HG02798 (cell line): ENCODE measurements around the gene ALDH1L1.

Source experiments
- ATAC-seq: cut with Tn5 transposase; IDR thresholded peaks from one replicate; pipeline ENCODE4 v1.9.1; 2021; ENCODE audit warnings: mild to moderate bottlenecking; ENCODE audit not compliant: unreplicated experiment, poor library complexity

ALDH1L1 gene

GRCh38 chr3:126135406-126136076 lies 44.8 kb downstream of the ALDH1L1 start:
- ATAC-seq, result no peak

- no peak for ATAC-seq
Observed at GRCh38 chr3:126135071-126135405, 45.3 kb downstream of the ALDH1L1 start.

DNA sequence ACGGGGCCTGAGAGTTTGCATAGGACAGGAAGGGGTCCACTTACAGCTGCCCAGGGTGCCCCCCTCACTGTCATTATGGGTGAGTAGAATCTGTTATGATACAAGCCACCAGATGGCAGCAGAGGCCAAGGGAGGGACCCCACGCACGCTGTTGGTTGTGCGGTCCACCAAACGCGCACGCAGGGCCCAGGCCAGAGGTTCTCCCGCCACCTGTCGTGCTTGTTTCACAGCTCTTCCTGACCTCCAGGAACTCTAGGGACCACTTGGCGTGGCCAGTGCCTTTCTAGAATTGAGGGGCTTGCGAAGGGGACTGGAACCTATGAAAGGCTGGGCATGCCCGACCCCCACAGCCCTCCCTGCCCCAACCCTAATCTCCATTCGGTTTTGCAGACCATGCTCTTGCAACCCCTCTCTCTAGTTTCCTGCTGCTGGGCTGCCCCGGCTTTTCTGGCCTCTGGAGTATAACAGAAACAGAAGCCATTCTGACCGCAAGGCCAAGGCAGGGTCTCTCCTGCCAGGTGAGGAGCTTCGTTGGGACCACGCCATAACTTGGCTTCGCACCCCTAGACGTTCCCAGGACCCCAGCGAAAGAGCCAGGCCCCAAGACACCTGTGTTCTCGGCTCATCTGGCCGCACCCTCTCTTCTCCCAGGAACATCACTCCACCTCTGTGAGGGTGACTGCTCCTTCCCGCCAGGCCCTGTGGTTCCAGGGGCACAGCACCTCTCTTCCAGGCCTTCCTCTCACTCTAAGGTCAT lies 46.0 kb downstream of the ALDH1L1 start:
- peak; percentile 54 for ATAC-seq

GRCh38 chr3:126133606-126134005 lies 46.8 kb downstream of the ALDH1L1 start:
- no peak for ATAC-seq

DNA sequence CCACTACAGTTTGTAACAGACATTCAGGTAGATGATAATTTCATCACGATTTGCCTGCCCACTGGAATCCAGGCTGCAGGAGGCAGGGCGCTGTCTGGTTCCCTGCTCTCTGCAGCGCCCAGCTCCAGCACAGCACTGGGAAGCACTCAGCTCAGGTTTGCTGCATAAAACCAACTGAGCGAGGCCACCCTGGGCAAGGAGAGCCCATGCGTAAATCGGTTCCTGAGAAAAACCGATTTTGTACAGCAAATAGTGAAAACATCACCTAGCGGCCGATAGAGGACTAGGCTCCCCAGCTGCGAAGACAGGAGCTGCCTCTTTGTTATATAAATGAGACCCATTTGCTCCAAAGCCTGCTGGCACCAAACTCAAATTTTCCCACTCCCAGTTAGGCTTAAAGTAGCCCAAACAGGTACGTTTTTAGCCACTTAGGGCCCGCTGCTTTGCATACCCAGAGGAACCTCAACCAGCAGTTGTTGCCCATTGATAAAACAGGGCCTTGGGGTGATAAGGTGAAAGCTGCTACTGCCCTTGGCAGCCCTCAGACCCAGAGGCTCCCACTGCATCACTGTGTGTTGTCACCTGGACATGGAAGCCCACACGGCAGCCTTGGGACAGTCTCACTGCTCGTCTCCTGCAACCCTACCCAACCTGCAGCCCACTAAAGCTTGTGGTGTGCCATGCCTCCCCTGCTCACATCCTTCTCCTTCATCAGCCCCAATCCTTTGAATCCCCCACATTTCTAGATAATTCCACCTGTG lies 47.5 kb downstream of the ALDH1L1 start:
- no peak for ATAC-seq

GRCh38 chr3:126131881-126132750 lies 48.3 kb downstream of the ALDH1L1 start:
- ATAC-seq, result no peak

- ATAC-seq, result no peak
Observed at GRCh38 chr3:126130981-126131745, 49.2 kb downstream of the ALDH1L1 start.

GRCh38 chr3:126130081-126130855 lies 50.1 kb downstream of the ALDH1L1 start:
- no peak for ATAC-seq

GRCh38 chr3:126129398-126129891 lies 50.9 kb downstream of the ALDH1L1 start:
- no peak for ATAC-seq

DNA sequence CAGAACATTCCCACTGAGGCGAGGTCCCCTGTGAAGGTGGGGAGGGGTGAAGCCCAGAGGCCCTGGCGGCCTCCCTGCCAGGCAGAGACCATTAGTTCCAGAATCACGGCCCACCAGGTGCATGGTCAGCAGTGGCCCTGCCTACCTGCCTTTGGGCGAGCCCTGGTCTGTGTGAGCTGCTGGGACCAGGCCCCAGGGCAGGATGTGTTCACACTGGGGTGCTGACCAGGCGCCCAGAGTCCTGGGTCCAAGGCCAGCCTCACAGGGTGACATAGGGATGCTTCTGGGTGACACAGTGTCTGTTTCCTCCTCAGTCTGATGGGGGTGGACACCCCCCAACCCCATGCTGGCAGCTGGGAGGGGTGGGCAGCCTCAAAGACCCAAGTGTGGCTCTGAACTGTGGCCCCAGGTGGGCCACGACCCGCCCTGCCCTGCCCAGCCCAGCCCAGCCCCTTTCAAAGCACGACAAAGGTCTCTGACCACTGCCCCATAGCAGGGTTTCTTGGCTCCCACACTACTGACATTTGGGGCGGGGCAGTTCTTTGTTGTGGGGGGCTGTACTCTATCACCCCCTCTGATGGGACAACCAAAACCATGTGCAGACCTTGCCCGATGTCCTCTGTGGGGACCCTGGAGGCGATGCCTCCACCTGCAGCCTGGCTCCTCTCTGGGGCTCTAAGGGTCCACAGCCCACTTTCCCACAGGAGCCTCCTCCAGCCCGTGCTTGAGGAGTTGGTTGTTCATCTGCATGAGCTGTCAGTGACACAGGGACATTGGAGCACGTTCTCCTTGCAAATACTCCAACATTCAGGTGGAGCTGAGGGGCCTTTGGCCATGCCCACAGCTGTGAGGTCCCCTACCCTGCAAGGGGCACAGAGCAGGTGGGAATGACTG lies 51.6 kb downstream of the ALDH1L1 start:
- ATAC-seq, result no peak

DNA sequence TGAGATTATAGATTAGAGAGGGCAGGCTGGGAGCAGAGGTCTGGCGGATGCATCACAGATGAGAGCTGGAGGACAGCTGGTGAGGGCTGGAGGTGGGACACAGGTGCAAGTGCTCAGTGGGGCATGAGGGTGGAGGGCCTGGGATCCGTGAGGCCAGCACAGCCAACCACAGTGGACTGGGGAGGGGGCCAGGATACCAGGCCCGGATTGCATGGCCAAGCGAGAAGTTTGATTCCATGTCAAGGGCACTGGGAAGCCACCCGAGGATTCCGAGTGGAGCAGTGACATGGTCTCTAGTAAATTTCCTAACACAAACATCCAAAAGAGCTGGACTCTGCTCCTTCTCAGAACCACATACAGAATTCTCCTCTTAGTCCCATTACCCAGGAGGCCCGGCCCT lies 52.5 kb downstream of the ALDH1L1 start:
- no peak for ATAC-seq

- ATAC-seq, result no peak
Observed at GRCh38 chr3:126127452-126127851, 52.9 kb downstream of the ALDH1L1 start.

GRCh38 chr3:126126811-126127431 lies 53.5 kb downstream of the ALDH1L1 start:
- no peak for ATAC-seq

DNA sequence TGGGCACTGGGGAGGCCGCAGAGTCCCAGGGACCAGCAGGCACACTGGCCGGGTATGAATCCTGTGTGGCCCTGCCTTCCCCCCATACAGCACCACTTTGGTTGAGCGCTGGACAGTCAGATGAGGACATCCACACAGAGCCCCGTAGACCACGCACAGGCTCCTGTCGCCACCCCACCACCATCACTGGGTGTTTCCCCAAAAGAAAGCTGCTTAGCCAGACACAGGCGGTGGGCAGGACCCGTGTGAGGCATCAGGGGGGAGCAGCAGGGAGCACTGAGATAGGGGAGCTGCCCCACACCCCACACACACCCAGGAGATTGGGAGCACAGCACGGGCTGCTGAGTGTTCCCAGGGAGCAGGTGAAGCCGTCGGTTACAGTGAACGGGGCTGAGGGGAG lies 54.1 kb downstream of the ALDH1L1 start:
- no peak for ATAC-seq

DNA sequence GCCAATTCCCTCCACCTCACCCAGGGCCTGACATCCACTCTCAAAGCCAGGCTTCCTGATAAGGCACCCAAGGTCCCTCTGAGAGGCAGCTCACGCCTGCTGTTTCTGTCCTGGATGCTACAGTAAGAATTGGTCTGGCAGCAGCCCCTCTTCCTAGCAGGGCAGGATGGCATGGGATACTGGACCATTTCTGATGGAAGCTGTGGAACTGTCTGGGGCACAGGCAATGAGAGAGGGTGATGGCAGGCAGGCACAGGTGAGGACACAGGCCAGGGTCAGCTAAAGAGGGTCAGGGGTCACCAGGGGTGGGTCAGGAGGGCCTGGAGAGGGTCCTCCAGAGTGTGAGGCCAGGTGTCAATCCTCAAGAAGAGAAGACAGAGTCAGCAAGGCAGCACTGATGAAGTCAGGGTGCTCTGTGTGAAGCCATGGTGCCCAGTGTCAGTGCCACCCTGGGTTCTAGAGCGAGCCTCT lies 54.6 kb downstream of the ALDH1L1 start:
- no peak for ATAC-seq

- ATAC-seq, result no peak
Observed at GRCh38 chr3:126125341-126125740, 55.0 kb downstream of the ALDH1L1 start.

DNA sequence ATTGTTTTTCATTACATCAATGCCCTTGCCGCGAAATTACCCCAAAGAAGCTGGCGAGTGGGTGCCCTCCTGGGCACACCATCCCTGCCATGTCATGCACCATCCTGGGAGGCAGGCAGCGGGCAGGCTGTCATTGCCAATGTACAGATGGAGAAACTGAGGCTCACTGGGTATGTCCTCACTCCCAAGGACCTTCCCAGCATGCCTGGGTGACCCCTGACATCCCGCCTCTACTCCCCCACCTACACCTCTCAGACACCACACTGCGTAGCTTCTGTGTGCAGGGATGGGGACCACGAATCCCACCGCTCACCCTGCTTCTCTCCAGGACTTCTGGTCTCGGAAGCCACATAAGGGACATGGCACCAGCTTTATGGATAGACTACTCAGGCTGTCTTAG lies 55.5 kb downstream of the ALDH1L1 start:
- ATAC-seq, result no peak
